Activated naive CD8-positive, alpha-beta T cell treated with anti-CD3 and anti-CD28 coated beads for 36 hours (primary cell): ENCODE measurements around the gene BMS1. TPM values are rescaled to one million over a fixed set of nuclear protein-coding genes. Genes with fewer than 3 reads are reported as not detected.
"Not testable (repeated sequence)": the region's sequence is repeated elsewhere in the genome, so short reads cannot be mapped to it uniquely, and the experiment has no call there.

ENCODE experiments used
- DNase-seq: peaks from one replicate; pipeline ENCODE4 v3.0.0; 2021
- H3K27ac Mint-ChIP-seq: one replicate; pipeline ENCODE4 v1.8.0; 2022; ENCODE audit warnings: mild to moderate bottlenecking, moderate library complexity, mixed read lengths
- H3K27me3 Mint-ChIP-seq: one replicate; pipeline ENCODE4 v1.8.0; 2022; ENCODE audit warnings: mild to moderate bottlenecking, mixed read lengths
- H3K36me3 Mint-ChIP-seq: one replicate; pipeline ENCODE4 v1.8.0; 2021; ENCODE audit warnings: mild to moderate bottlenecking, mixed read lengths
- H3K4me1 Mint-ChIP-seq: one replicate; pipeline ENCODE4 v1.8.0; 2021; ENCODE audit warnings: mixed read lengths
- H3K4me3 Mint-ChIP-seq: one replicate; pipeline ENCODE4 v1.8.0; 2022; ENCODE audit warnings: mild to moderate bottlenecking, moderate library complexity, mixed read lengths
- H3K9me3 Mint-ChIP-seq: one replicate; pipeline ENCODE4 v1.8.0; 2022; ENCODE audit warnings: mixed read lengths
- total RNA-seq, 2 experiments: library from RNA; stranded (reverse); gene quantifications; one replicate each; pipeline ENCODE4 v1.2.3, GENCODE V29; 2021

Gene BMS1
- total RNA-seq, 2 experiments from 2014 or later: 40.0 to 40.8 TPM

GRCh38 chr10:42868530-42868929, 85.9 kb downstream of the BMS1 start:
- no peak for DNase-seq
- H3K27ac Mint-ChIP-seq: no peak overlapping the region
- no peaks in the 10 kb centered on the region for H3K4me1 Mint-ChIP-seq
- H3K9me3 Mint-ChIP-seq: no peaks in the 10 kb centered on the region
- no peaks in the 10 kb centered on the region for H3K36me3 Mint-ChIP-seq
- H3K27me3 Mint-ChIP-seq: peaks cover 30% of the 10 kb centered on the region
- no peak overlapping the region for H3K4me3 Mint-ChIP-seq

GRCh38 chr10:42869977-42870350, 87.4 kb downstream of the BMS1 start:
- H3K9me3 Mint-ChIP-seq: no peaks in the 10 kb centered on the region
- no peaks in the 10 kb centered on the region for H3K4me1 Mint-ChIP-seq
- H3K27me3 Mint-ChIP-seq: peaks cover 16% of the 10 kb centered on the region
- no peak overlapping the region for H3K4me3 Mint-ChIP-seq
- H3K36me3 Mint-ChIP-seq: no peaks in the 10 kb centered on the region
- no peak overlapping the region for H3K27ac Mint-ChIP-seq
- no peak for DNase-seq

GRCh38 chr10:42871138-42871641, 88.6 kb downstream of the BMS1 start:
- not testable (repeated sequence) for H3K36me3 Mint-ChIP-seq, H3K27ac Mint-ChIP-seq, H3K27me3 Mint-ChIP-seq, H3K9me3 Mint-ChIP-seq, H3K4me1 Mint-ChIP-seq, H3K4me3 Mint-ChIP-seq, DNase-seq

- H3K4me3 Mint-ChIP-seq: no peak overlapping the region
- no peak for DNase-seq
- H3K27me3 Mint-ChIP-seq: peaks cover 4% of the 10 kb centered on the region
- no peaks in the 10 kb centered on the region for H3K4me1 Mint-ChIP-seq
- no peaks in the 10 kb centered on the region for H3K36me3 Mint-ChIP-seq
- no peak overlapping the region for H3K27ac Mint-ChIP-seq
- H3K9me3 Mint-ChIP-seq: no peaks in the 10 kb centered on the region
Measured at GRCh38 chr10:42871823-42872222, 89.2 kb downstream of the BMS1 start.

GRCh38 chr10:42872865-42873435, 90.4 kb downstream of the BMS1 start:
- no peaks in the 10 kb centered on the region for H3K27me3 Mint-ChIP-seq
- no peaks in the 10 kb centered on the region for H3K9me3 Mint-ChIP-seq
- H3K27ac Mint-ChIP-seq: no peak overlapping the region
- H3K36me3 Mint-ChIP-seq: no peaks in the 10 kb centered on the region
- no peaks in the 10 kb centered on the region for H3K4me1 Mint-ChIP-seq
- no peak overlapping the region for H3K4me3 Mint-ChIP-seq
- no peak for DNase-seq

- no peak for DNase-seq
- no peak overlapping the region for H3K4me3 Mint-ChIP-seq
- no peaks in the 10 kb centered on the region for H3K27me3 Mint-ChIP-seq
- no peaks in the 10 kb centered on the region for H3K36me3 Mint-ChIP-seq
- H3K9me3 Mint-ChIP-seq: no peaks in the 10 kb centered on the region
- no peaks in the 10 kb centered on the region for H3K4me1 Mint-ChIP-seq
- H3K27ac Mint-ChIP-seq: no peak overlapping the region
Measured at GRCh38 chr10:42874713-42875387, 92.3 kb downstream of the BMS1 start.

- Mint-ChIP-seq H3K4me1 (no peaks in the 10 kb centered on the region), H3K27ac (no peak overlapping the region), H3K4me3 (no peak overlapping the region), H3K27me3 (peaks cover 4% of the 10 kb centered on the region), H3K36me3 (no peaks in the 10 kb centered on the region), H3K9me3 (no peaks in the 10 kb centered on the region)
- DNase-seq: no peak
Measured at GRCh38 chr10:42875388-42875755, 92.8 kb downstream of the BMS1 start.

GRCh38 chr10:42875798-42876341, 93.3 kb downstream of the BMS1 start:
- DNase-seq: no peak
- H3K9me3 Mint-ChIP-seq: no peaks in the 10 kb centered on the region

GRCh38 chr10:42876476-42876875, 93.9 kb downstream of the BMS1 start:
- H3K27ac Mint-ChIP-seq: no peak overlapping the region
- H3K27me3 Mint-ChIP-seq: peaks cover 7% of the 10 kb centered on the region
- no peaks in the 10 kb centered on the region for H3K4me1 Mint-ChIP-seq
- H3K4me3 Mint-ChIP-seq: no peak overlapping the region
- no peaks in the 10 kb centered on the region for H3K36me3 Mint-ChIP-seq
- no peak for DNase-seq
- H3K9me3 Mint-ChIP-seq: peaks cover 3% of the 10 kb centered on the region

More at GRCh38 chr10:42875798-42876341, 93.3 kb downstream of the BMS1 start:
- no peaks in the 10 kb centered on the region for H3K4me1 Mint-ChIP-seq
- H3K27ac Mint-ChIP-seq: no peak overlapping the region
- H3K36me3 Mint-ChIP-seq: no peaks in the 10 kb centered on the region
- H3K4me3 Mint-ChIP-seq: no peak overlapping the region
- peaks cover 7% of the 10 kb centered on the region for H3K27me3 Mint-ChIP-seq

GRCh38 chr10:42876945-42877344, 94.3 kb downstream of the BMS1 start:
- Mint-ChIP-seq H3K27ac (no peak overlapping the region), H3K27me3 (peaks cover 7% of the 10 kb centered on the region), H3K36me3 (peaks cover under 1% of the 10 kb centered on the region), H3K9me3 (peaks cover 4% of the 10 kb centered on the region), H3K4me1 (no peaks in the 10 kb centered on the region), H3K4me3 (no peak overlapping the region)
- DNase-seq: no peak

- H3K27ac Mint-ChIP-seq: no peak overlapping the region
- no peaks in the 10 kb centered on the region for H3K4me1 Mint-ChIP-seq
- peaks cover 3% of the 10 kb centered on the region for H3K36me3 Mint-ChIP-seq
- DNase-seq: no peak
- peaks cover 10% of the 10 kb centered on the region for H3K9me3 Mint-ChIP-seq
- H3K27me3 Mint-ChIP-seq: peaks cover 7% of the 10 kb centered on the region
- H3K4me3 Mint-ChIP-seq: no peak overlapping the region
Measured at GRCh38 chr10:42877496-42878030, 95.0 kb downstream of the BMS1 start.

GRCh38 chr10:42878134-42878820, 95.7 kb downstream of the BMS1 start:
- Mint-ChIP-seq H3K9me3 (peaks cover 12% of the 10 kb centered on the region), H3K4me3 (no peak overlapping the region)
- DNase-seq: no peak

GRCh38 chr10:42878821-42879195, 96.2 kb downstream of the BMS1 start:
- Mint-ChIP-seq H3K36me3 (peaks cover 3% of the 10 kb centered on the region), H3K27ac (no peak overlapping the region), H3K27me3 (peaks cover 7% of the 10 kb centered on the region), H3K4me1 (no peaks in the 10 kb centered on the region), H3K4me3 (no peak overlapping the region), H3K9me3 (peaks cover 14% of the 10 kb centered on the region)
- no peak for DNase-seq

More at GRCh38 chr10:42878134-42878820, 95.7 kb downstream of the BMS1 start:
- Mint-ChIP-seq H3K4me1 (no peaks in the 10 kb centered on the region), H3K27ac (no peak overlapping the region), H3K27me3 (peaks cover 7% of the 10 kb centered on the region), H3K36me3 (peaks cover 3% of the 10 kb centered on the region)

GRCh38 chr10:42879380-42880254, 97.0 kb downstream of the BMS1 start:
- H3K4me1 Mint-ChIP-seq: no peaks in the 10 kb centered on the region
- peaks cover 14% of the 10 kb centered on the region for H3K9me3 Mint-ChIP-seq
- H3K36me3 Mint-ChIP-seq: peaks cover 3% of the 10 kb centered on the region
- DNase-seq: no peak
- no peak overlapping the region for H3K27ac Mint-ChIP-seq
- no peak overlapping the region for H3K4me3 Mint-ChIP-seq
- peaks cover 7% of the 10 kb centered on the region for H3K27me3 Mint-ChIP-seq
